Nucleus accumbens (tissue), 56 donors: ENCODE measurements around the gene ACSF2.

ENCODE experiments used
- DNase-seq, 56 donors: peaks; one replicate each; lab custom pipeline; 2025; lab: John Stamatoyannopoulos, UW

The ACSF2 gene

DNA sequence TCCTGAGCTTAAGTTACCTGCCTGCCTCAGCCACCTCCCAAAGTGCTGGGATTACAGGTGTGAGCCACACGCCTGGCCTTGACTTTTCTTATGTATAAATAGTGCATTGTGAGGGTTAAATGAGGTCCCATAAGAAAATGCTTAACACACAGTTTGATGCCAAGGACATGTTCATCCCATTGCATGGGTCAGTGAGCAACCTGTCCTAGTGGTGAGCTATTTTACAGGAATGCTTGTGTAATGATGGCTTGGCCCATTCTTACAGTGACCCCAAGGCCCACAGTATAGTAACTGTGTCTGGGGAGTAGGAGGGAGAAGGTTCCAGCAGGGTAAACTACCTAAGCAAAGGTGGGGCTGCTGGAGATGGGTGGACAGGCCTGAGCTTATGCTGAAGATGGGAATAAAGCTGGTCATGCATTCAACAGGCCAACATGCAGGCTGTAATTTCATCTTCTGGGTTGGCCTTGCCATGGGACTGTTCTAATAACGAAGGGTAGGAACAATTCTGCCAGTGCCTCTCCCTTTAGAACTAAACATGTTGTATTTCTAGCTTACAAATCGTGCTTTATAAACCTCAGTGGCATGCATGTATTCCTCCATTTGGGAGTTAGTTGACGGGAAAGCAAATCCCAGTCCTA is 6.2 kb downstream of the ACSF2 start:
- DNase-seq, result no peak

DNA sequence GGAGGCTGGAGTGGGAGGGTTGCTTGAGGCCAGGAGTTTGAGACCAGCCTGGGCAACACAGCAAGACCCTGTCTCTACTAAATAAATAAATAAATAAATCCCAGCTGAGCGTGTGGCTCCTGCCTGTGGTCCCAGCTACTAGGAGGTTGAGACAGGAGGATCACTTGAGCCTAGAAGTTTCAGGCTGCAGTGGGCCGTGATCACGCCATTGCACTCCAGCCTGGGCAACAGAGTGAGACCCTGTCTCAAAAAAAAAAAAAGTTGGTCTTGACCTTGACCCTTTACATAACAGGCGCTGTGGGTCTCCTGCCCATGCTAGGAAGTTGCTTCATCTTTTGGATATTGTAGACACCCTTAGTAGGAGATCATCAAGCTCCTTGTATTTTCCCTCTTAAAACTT is 11.4 kb downstream of the ACSF2 start:
- DNase-seq, result no peak

- DNase-seq, result no peak
Observed at GRCh38 chr17:50439008-50439407, 13.0 kb downstream of the ACSF2 start.

- DNase-seq, result no peak
Observed at GRCh38 chr17:50440172-50440837, 14.3 kb downstream of the ACSF2 start.

DNA sequence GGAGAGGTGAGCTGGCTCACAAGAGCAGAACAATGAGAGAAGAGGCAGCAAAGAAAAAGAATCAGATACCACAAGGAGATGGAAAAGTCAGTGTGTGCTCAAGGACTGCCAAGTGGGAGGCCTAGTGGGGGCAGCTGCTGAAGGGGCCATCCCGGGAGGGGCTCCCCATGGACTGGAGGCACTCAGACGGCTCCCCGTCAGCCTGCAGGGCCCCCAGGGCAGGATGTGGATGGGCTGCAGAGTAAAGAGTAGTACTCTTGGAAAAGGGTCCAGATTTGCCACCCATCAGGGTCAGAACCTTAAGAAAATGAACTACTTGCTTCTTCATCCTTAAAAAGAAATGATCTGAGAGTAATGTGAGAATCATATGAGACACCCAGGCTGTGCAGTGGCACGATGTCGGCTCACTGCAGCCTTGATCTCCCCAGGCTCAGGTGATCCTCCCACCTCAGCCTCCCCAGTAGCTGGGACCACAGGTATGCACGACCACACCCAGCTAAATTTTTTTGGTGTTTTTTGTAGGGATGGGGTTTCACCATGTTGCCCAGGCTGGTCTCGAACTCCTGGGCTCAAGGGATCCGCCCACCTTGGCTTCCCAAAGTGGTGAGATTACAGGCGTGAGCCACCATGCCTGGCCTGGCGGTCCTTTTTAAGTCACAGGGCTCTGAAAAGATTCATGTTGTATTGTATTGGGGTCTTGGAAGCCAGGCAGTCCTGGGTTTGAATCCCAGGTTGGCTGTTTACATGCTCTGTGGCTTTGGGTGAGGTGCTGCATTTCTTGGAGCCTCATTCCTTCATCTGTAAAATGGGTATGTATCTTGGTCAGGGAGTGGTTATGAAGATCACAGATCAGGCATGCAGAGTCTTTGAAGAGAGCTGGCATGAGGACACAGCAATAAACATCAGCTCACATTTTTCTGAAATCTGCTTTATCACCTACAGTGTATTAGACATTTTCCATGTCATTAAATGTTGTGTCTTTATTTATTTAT is 15.1 kb downstream of the ACSF2 start:
- DNase-seq, result no peak

GRCh38 chr17:50443505-50443974 is 17.5 kb downstream of the ACSF2 start:
- peak in 11 of 56 donors; percentile 2 to 50 (median 33) for DNase-seq

DNA sequence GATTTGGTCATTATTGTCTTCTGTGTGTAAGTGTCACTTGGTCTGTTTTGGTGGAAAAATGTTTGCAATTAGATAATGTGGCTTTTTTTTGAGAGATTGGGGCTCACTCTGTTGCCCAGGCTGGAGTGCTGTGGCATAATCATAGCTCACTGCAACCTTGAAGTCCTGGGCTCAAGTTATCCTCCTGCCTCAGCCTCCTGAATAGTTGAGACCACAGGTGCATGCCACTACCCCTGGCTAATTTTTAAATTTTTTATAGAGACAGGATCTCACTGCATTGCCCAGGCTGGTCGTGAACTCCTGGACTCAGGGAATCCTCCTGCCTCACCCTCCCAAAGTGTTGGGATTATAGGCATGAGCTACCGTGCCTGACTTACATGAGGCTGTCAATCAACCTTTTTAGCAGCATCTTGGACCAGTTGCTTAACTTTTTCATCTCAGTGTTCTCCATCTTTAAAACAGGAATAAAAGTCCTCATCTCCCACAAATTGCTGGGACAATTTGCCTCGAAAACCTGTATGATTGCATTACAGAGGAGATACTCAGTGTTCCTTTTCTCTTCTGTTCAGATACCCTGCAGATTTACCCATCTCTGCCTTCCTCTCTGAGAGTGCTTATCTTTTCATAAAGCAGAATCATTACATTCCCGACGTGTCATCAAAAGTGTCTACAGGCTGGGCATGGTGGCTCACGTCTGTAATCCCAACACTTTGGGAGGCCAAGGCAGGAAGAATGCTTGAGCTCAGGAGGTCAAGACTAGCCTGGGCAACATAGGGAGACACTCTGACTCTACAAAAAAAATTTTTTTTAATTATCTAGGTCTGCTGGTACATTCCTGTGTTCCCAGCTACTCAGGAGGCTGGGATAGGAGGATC is 19.1 kb downstream of the ACSF2 start:
- no peak for DNase-seq

GRCh38 chr17:50445730-50446325 is 19.8 kb downstream of the ACSF2 start:
- DNase-seq, result no peak

- DNase-seq, result no peak
Observed at GRCh38 chr17:50447870-50448595, 22.0 kb downstream of the ACSF2 start.

- no peak for DNase-seq
Observed at GRCh38 chr17:50448643-50449042, 22.6 kb downstream of the ACSF2 start.

GRCh38 chr17:50451943-50452629 is 26.1 kb downstream of the ACSF2 start:
- DNase-seq, result no peak

- no peak for DNase-seq
Observed at GRCh38 chr17:50452630-50453300, 26.7 kb downstream of the ACSF2 start.

DNA sequence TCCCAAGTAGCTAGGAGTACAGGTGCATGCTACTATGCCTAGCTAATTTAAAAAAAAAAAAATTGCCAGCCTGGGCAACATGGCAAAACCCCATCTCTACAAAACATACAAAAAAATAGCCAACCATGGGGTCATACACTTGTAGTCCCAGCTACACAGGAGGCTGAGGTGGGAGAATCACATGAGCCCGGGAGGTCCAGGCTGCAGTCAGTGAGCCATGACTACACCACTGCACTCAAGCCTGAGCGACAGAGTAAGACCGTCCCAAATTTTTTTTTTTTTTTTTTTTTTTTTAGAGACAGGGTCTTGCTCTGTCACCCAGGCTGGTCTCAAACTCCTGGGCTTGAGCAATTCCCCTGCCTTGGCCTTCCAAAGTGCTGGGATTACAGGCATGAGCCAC is 27.9 kb downstream of the ACSF2 start:
- DNase-seq, result no peak

- DNase-seq, result no peak
Observed at GRCh38 chr17:50457621-50458020, 31.6 kb downstream of the ACSF2 start.

GRCh38 chr17:50458270-50458669 is 32.3 kb downstream of the ACSF2 start:
- DNase-seq, result no peak

GRCh38 chr17:50458701-50459676 is 33.0 kb downstream of the ACSF2 start:
- DNase-seq, result no peak

- DNase-seq, result no peak
Observed at GRCh38 chr17:50459756-50460155, 33.7 kb downstream of the ACSF2 start.
